IPS DF 4.7 (cell line): Measurements from ENCODE around the gene GPC5.
"Not testable (repeated sequence)": the region's sequence is repeated elsewhere in the genome, so short reads cannot be mapped to it uniquely, and the experiment has no call there.

Experiments used
- DNase-seq: peaks from one replicate; pipeline ENCODE4 v3.0.0-alpha.2; 2013; ENCODE audit warnings: low spot score; ENCODE audit errors: extremely low read depth

The GPC5 gene

DNA sequence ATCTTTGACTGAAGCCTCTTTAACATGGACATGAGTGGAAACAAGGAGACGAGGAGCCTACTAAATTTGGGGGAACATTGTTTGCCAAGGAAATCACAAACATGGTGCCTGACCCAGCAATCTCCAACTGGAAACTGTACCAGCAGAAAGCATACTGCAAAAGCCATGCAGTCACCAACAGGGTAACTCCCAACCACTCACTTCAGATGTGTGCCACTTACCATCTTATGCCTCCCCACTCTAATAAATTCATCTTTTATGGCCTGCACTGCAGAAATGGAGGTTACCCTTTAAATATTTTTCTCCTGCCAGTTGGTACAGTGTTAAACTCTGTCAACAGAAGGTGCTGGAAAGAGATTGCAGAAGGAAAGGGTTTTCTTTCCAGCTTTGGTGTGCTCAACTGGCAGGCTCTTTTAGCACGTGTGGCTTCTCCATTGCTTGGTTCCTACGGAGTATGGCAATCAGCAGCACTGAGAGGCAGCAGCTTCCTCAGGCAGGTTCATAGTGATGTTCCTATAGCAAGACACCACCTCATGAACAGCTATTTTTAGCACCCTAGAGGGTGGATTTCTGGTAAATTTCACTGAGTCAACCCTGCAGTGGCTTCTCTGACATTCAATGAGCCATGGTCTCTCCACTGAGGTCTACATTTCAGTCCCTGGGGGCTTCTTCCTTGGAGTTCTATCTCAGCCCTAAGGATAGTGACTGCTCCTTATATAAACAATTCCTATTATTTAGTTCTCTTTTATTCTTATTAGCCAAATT is 29.6 kb upstream of the GPC5 start:
- no peak for DNase-seq

DNA sequence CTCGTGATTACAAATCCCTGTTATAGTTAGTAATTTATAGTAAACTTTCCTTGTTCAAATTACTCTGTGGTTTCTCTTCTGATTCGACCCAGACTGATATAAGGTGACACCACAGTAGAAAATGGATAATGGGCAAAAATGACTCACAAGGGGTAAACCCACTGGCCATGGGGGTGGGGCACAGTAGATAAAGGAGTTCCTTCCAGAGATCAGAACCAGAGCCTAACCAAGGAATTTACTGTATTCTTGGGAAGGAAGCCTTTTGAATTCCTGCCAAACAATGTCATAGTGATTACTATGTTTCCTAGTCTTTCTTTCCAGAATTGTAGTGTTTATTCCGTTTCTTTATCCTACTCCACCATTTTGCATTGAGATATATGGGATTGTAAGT is 29.0 kb upstream of the GPC5 start:
- no peak for DNase-seq

DNA sequence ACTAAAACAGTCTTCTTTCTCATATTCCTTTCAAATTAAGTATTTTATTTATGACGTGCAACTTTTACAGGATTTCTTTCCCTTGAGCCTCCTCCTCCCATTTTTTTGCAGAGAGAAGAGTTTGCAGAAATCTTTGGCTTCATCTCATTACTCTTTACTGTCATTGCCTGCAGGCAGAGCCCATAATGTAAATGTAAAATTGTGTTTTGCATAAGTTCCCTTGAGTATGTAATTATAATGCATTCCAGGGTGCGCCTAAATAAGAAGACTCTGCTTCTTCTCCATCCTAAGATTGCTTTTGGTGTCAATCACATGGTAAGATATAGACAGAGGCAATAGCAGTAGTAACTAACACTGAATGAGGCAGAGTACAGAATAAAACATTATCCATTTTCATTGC is 27.9 kb upstream of the GPC5 start:
- DNase-seq: no peak

DNA sequence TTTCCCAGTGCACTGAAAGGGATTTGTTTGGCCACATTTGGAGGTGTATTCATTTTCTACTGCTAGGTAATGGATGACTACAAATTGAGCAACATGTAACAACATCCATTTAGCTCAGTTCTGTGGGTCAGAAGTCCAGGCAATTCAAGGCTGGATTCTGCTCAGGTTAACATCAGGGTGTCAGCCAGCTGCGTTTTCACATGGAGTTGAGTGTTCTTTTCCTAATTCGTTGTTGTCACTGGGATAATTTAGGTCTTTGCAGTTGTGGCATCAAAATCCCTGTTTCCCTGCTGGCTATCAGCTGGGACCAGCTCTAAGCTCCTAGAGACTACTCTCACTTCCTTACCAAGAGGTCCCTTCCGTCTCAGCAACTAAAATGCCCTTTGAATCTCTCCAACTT is 25.5 kb upstream of the GPC5 start:
- DNase-seq: no peak

DNA sequence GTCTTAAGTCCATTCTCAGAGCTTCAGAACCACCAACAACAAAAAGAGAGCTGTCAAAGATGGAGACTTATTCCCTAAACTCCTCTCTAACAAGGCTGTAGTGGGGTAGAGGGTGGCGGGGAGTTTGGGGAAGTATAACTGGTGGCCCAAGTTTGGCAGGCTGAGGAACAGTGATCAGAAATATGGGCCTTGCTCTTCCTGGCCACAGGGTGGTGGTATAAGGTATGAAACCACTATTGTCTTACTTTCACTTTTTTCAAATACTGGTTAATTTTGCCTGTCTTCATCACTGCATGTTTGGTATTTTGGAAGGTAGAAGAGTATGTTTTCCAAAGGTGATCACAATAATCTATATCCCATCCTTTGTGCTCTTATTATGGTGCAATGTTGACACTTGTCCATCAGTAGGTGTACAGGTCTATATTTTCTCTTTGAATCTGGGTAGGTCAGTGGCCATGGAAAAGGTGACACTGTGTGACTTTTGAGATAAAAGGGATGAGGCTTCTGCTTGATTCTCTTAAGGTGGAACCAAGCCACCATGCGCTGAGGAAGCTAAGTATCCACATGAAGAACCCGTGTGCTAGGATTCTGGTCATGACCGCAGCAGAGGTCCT is 23.2 kb upstream of the GPC5 start:
- no peak for DNase-seq

DNA sequence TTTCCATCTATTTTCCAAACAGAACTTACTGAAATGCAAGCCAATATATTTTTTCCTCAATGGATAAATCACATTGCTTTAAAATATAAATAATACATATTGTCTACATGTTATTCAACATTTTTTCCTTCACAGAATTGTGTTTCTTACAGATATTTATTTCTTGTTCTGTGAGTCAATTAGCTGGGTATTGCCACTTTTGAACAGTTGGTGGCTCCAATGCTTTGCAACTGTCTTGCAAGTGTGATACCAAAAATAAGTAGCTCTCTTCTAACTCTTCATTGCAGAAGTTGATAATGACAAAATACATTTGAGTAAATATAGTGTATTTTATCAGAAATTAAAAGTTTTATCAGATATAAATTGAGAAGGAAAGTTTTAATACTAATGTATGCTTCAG is 17.1 kb upstream of the GPC5 start:
- DNase-seq: no peak

DNA sequence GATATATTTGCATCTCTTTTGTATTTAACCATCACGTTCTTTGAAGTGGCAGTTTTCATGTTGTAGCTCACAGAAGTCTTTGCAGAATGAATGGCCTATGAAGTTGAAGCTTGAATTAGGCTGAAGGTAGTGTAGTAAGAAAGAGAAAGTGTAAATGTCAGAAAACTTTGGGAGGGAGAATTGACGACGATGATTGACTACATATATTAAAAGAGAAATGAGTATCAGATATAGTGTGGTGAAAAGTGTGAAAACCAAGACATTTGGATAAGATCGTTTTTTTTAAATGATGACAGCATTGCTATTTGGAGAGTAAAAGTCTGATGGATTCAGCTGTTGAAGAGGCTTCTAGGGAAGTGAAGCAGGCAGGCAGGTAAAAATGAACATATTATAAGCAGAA is 14.6 kb upstream of the GPC5 start:
- no peak for DNase-seq

DNA sequence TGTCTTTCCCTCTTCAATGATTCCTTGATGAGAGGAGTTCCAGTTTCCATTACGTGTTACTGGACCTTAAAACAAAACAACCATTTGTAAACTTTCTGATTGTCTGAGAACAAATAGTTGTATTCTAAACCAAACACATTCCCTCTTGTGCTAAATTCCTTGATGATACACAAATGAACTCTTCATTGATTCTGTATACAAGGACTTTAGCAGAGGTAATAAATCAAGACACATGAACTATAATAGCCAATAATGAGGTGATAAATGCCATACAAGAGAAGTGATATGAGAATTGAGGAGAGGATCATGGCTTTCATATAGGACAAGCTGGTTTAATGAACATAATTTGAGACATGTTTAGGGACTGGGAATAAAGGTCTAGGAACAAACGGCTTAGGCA is 13.5 kb upstream of the GPC5 start:
- no peak for DNase-seq

DNA sequence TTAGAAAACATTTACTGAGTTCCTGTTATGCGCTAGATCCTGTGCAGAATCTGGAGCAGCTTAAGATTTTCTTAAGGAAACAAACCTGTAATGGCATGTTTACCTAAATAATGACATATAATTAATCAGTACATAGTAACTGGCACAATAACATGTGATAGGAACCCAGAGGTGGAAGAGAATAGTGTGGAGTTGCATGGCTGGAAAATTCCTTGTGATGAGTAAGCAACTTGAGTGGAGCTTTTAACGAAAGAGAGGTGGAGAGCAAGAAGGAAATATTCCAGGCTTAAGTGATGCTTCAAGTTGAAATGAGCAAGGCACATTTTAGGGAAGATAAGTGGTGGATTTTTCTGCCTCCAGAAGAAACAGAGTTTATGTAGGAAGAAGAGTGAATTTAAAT is 9.2 kb upstream of the GPC5 start:
- no peak for DNase-seq

DNA sequence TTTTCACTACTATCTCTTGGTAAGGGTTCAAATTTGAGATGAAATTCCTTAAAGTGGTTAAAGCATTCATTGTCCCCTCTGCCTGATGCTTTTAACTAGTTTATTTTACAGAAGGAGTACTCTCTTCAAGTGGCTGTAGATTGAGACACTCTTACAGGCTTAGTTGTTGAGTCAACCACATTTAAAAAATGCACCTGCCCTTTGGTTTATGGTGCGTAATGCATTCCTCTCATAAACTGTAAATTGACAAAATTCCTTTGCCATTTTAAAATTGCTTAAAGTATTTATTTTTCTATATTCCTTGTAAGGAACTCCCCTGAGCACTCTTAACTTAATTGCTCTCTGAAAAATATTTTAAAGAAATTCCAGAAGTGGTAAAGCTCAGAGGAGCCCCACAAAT is 826 bp upstream of the GPC5 start:
- no peak for DNase-seq

DNA sequence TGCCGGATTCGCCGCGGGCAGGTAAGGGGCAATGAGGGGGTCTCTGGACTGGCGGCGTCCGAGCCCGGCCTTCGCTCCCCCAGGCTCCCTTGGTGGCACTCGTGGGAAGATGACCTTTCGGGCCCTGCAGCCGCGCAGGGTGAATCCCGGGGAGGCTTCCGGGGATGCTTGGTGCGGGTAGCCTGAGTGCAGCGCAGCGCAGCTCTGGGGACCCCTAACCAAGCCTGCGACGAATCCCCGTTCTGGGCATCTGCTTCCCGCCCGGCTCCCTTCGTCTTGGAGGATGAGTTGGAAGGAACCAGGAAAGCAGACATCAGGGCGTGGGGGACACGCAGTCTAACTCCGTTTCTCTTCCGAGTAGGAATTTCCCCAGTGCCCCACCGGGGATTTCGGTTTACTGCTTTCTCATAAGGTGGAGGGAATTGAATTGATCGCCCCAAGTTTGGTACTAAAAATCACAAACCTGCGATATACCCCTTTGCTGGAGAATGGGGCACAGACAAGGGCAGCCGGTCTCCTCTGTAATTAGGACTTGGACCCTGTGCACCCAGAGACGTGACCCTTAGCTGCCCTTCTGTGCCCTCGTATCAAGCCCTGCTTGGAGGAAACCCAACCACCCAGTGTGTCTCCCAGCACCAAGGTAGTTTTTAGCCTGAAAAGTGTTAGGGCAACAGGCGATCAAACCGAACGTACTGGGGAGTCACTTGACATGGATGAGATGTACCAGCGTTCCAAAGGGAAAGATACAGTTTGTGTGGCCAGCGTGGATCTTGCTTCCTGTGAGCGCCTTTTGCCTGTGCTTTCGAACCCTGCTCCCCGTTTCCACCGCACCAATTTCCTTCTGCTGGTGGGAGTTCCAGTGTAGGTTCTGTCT is 1.0 kb downstream of the GPC5 start:
- no peak for DNase-seq

DNA sequence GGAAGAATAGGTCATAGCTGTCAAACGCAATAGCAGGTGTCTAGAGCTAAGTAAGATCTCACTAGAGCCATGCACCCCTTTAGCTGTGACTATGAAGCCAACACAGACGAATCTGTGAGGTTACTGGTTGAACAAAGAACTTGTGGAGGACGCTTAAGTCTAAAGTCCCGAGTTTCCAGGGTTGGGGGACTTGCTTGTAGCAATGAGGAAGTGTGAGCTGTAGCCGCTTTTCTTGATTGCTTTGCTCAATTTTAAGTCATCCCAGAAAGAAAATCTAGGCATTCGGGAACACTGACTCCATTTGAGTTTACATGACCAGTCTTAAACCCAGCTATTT is 1.6 kb downstream of the GPC5 start:
- DNase-seq: no peak

DNA sequence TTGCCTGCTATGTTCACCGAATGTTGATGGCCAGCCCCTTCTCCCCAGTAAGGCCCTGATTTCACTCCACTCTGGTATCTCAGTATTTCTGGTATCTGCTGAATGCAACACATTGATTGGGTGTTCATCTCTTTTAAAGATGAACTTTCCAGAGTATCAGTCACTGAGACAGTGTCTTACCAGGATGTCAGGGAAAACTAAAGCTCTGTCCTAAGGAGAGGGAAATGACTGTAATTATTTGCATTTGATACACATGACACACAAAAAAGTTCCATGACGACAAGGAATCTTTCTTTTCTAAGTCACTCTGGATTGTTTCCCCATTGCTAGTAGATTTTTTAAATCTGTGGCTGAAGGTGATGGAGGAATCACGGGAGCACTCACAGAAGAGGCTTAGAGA is 2.2 kb downstream of the GPC5 start:
- no peak for DNase-seq

DNA sequence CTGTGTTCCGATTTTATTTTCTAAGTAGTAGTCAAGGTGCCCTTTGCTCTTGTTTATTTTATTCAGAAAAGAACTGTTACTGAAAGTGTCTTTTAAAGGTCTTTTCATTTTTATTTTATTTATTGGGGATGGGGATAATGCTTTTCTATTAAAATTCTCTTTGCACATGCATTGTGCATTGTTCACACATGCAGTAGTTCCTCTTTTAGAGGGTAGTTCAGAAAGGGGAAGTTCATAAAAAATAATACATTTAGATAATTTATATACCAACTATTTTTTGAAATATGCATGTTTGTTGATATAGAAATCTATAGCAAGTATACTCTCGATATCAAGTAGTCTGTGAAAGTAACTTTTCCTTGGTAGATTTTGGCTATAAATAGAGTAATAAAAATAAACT is 3.5 kb downstream of the GPC5 start:
- no peak for DNase-seq

DNA sequence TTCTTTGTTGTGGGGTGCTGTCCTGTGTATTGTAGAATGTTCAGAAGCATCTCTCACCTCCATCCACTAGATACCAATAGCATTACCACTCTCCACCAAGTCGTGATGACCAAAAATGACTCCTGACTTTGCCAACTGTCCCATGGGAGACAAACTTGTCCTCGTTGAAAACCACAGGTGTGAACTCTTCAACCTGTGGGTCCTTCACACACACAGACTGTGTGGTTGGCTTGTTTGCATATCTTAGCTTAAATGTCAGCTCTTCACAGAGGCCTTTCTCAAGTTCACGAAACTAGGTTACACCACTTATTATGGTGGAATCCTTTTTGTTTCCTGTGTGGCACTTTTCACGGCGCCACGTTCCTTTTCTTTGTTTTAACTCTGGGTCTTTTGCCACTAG is 6.8 kb downstream of the GPC5 start:
- no peak for DNase-seq

DNA sequence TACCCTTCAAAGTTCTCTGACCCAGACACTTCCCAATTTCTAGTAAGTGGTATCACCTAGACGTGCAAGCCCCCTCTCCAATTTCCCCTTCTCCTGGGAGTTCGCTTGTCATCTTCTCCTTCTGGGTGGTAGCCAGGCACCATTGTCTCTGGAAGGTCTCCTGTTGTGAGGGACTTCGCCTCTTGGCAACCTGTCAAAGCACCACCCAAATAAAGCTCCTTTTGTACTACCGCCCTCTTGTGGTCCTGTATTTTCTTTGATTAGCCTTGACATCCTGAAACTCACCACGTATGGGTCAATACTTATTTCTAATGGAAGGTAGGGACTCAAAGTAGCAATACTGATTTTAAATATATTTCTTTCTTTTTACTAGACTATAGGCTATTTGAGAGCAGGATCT is 8.2 kb downstream of the GPC5 start:
- peak; percentile 72 for DNase-seq

DNA sequence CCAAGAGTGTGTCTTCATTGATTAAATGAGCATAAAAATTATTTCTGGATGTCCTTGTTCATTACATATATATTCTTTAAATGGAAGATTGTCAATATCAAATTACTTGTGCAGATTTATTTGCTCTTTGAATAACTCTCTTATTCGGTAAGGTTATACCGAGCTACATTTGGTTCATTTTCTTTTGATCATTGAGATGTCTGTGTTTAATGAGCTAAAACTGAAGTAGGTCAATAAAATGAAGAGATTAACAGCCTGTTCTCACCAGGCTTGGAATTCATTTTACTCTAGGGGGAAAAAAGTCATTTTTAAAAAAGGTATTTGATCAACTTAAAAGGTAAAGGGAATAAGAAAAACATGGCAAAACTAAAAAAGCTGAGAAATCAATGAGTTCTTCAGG is 10.6 kb downstream of the GPC5 start:
- DNase-seq: no peak

DNA sequence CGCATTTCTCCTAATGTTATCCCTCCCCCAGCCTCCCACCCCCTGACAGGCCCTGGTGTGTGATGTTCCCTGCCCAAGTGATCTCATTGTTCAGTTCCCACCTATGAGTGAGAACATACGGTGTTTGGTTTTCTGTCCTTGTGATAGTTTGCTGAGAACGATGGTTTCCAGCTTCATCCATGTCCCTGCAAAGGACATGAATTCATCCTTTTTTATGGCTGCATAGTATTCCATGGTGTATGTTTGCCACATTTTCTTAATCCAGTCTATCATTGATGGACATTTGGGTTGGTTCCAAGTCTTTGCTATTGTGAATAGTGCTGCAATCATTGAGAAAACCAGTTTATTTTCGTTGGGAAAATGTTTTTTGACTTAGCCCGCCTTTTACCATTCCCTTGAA is 18.2 kb downstream of the GPC5 start:
- not testable (repeated sequence) for DNase-seq

DNA sequence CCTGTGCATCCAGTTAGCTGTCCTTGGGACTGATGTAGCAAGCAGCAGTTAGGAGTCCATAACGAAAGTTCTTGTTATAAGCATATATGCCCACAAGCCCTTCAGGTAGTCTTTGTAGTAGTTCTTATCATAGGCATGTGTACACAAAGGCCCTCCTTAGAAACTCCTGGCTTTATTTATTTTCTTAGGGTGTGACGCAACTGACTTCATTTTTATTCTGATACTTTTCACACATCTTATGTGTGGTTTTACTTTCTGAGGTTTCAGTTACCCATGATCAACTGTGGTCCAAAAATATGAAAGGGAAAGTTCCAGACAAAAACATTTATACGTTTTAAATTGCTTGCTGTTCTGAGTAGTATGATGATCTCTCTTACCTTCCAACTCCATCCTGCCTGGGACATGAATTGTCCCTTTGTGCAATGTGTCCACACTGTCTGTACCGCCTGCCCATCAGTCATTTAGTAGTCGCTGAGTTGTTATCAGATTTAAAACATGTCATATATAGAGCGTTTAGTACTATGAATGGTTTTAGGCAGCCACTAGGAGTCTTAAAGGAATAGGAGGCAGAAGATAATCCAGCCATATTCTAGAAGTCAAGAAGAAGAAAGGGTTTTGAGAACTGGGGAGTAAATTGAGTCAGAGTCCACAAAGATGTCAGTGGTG is 19.4 kb downstream of the GPC5 start:
- DNase-seq: no peak

DNA sequence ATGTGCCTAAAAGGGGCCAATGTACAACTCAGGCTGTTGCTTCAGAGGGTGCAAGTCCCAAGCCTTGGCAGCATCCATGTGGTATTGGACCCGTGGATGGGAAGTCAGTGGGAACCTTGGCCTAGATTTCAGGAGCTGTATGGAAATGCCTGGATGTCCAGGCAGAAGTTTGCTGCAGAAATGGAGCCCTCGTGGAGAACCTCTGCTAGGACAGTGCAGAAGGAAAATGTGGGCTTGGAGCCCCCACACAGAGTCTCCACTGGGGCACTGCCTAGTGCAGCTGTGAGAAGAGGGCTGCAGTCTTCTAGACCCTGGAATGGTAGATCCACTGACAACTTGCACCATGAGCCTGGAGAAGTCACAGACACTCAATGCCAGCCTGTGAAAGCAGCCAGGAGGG is 28.5 kb downstream of the GPC5 start:
- DNase-seq: no peak

DNA sequence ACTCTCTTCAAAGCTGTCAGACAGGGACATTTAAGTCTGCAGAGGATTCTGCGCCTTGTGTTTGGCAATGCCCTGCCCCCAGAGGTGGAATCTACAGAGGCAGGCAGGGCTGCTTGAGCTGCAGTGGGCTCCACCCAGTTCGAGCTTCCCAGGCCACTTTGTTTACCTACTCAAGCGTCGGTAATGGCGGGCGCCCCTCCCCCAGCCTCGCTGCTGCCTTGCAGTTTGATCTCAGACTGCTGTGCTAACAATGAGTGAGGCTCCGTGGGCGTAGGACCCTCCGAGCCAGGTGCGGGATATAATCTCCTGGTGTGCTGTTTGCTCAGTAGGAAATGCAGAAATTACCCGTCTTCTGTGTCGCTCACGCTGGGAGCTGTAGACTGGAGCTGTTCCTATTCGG is 40.3 kb downstream of the GPC5 start:
- not testable (repeated sequence) for DNase-seq

DNA sequence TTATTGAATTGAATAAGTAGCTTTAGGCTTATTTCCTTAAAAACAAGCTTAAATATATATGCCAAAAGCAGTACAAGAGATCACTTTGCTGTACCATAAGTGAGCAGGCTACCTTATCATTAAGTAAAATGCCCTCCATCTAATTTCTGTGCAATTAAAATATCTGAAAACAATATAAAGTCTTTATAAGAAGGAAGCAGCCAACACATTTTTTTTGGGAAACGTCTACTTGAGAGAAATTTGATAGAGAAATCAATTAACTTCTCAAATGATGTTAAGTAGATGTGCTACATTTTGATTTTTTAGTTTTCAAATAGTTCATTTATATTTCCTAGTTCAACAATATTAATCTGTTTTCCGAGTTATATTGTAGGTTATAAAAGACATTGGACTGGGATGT is 52.5 kb downstream of the GPC5 start:
- DNase-seq: no peak
